ENCODE data around the gene MDM2.

MDM2 gene

GRCh38 chr12:68854554-68854953, 46.6 kb downstream of the MDM2 start:
- TF ChIP-seq EZH2phosphoT487 (IDR thresholded peaks at IDR 0.05; ENCODE audit: borderline replicate concordance, low read length) = no peak

DNA sequence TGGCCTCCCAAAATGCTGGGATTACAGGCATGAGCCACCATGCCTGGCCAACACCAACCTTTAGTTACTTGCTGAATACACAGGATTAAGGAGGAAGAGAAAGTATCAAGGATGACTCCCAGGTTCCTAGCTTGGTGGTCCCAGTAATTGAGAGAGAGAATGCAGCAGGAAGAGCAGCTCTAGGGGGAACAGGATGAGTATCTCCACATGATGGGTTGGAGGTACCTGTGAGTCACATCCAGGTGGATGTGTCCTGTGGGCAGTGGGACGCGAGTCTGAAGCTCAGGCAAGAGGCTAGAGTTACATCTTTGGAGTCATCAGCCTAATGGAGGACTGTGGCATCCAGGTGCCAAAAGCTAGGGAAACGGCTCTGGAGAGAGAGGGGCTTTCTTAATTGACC, 47.1 kb downstream of the MDM2 start:
- no peak for TF ChIP-seq EZH2phosphoT487 (IDR thresholded peaks at IDR 0.05; ENCODE audit: borderline replicate concordance, low read length)
- TF ChIP-seq, protein P1, sequence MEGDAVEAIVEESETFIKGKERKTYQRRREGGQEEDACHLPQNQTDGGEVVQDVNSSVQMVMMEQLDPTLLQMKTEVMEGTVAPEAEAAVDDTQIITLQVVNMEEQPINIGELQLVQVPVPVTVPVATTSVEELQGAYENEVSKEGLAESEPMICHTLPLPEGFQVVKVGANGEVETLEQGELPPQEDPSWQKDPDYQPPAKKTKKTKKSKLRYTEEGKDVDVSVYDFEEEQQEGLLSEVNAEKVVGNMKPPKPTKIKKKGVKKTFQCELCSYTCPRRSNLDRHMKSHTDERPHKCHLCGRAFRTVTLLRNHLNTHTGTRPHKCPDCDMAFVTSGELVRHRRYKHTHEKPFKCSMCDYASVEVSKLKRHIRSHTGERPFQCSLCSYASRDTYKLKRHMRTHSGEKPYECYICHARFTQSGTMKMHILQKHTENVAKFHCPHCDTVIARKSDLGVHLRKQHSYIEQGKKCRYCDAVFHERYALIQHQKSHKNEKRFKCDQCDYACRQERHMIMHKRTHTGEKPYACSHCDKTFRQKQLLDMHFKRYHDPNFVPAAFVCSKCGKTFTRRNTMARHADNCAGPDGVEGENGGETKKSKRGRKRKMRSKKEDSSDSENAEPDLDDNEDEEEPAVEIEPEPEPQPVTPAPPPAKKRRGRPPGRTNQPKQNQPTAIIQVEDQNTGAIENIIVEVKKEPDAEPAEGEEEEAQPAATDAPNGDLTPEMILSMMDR (IDR thresholded peaks at IDR 0.05; ENCODE audit: low read depth, low read length, poor library complexity, severe bottlenecking) = no peak
- no peak overlapping the region for H3K4me3 ChIP-seq (ENCODE audit: low read length)
- no peaks in the 10 kb centered on the region for H3K9me3 ChIP-seq (ENCODE audit: control insufficient read depth, insufficient read depth, low read length)
- H3K27me3 ChIP-seq (ENCODE audit: control insufficient read depth, low read length) = no peaks in the 10 kb centered on the region
- H3F3A ChIP-seq (ENCODE audit: control insufficient read depth, insufficient read depth) = peaks cover 18% of the 10 kb centered on the region
- peaks cover 18% of the 10 kb centered on the region for H3K36me3 ChIP-seq (ENCODE audit: control insufficient read depth, low read length)
- H3K79me2 ChIP-seq (ENCODE audit: control insufficient read depth, low read length) = no peaks in the 10 kb centered on the region
- H4K20me1 ChIP-seq (ENCODE audit: control insufficient read depth, insufficient read depth, low read depth, low read length) = no peaks in the 10 kb centered on the region
- no peak overlapping the region for H3K4me2 ChIP-seq (ENCODE audit: low read length)
- peaks cover 4% of the 10 kb centered on the region; the same call in 1 of the 2 replicates for H3K4me1 ChIP-seq (ENCODE audit: control insufficient read depth, low read length)
- H3K9me2 ChIP-seq (replicated peaks; ENCODE audit: control insufficient read depth, low read length) = no peaks in the 10 kb centered on the region
- H3K27ac ChIP-seq (ENCODE audit: low read depth, low read length) = no peak overlapping the region

More at GRCh38 chr12:68854554-68854953, 46.6 kb downstream of the MDM2 start:
- H3K36me3 ChIP-seq (ENCODE audit: control insufficient read depth, low read length) = peaks cover 18% of the 10 kb centered on the region
- no peak overlapping the region for H3K4me2 ChIP-seq (ENCODE audit: low read length)
- H3K27me3 ChIP-seq (ENCODE audit: control insufficient read depth, low read length) = no peaks in the 10 kb centered on the region
- H3K9me3 ChIP-seq (ENCODE audit: control insufficient read depth, insufficient read depth, low read length) = no peaks in the 10 kb centered on the region
- no peaks in the 10 kb centered on the region for H3K9me2 ChIP-seq (replicated peaks; ENCODE audit: control insufficient read depth, low read length)
- H3K79me2 ChIP-seq (ENCODE audit: control insufficient read depth, low read length) = no peaks in the 10 kb centered on the region
- no peak overlapping the region for H3K27ac ChIP-seq (ENCODE audit: low read depth, low read length)
- no peaks in the 10 kb centered on the region for H4K20me1 ChIP-seq (ENCODE audit: control insufficient read depth, insufficient read depth, low read depth, low read length)
- H3K4me3 ChIP-seq (ENCODE audit: low read length) = no peak overlapping the region
- H3K4me1 ChIP-seq (ENCODE audit: control insufficient read depth, low read length) = peaks cover 4% of the 10 kb centered on the region; the same call in 1 of the 2 replicates
- peaks cover 18% of the 10 kb centered on the region for H3F3A ChIP-seq (ENCODE audit: control insufficient read depth, insufficient read depth)

DNA sequence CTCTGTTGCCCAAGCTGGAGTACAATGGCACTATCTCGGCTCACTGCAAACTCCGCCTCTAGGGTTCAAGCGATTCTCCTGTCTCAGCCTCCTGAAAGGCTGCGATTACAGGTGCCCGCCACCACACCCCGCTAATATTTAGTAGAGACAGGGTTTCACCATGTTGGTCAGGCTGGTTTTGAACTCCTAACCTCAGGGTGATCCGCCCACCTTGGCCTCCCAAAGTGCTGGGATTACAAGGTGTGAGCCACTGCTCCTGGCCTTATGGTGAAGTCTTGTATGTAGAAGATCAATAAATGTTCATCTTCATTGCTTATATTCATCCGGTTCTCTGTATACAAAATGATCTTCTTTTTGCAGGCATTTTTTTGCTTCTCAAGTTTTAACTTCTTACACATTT, 47.8 kb downstream of the MDM2 start:
- peaks cover 18% of the 10 kb centered on the region for H3K36me3 ChIP-seq (ENCODE audit: control insufficient read depth, low read length)
- no peaks in the 10 kb centered on the region for H3K27me3 ChIP-seq (ENCODE audit: control insufficient read depth, low read length)
- H3K9me2 ChIP-seq (replicated peaks; ENCODE audit: control insufficient read depth, low read length) = no peaks in the 10 kb centered on the region
- TF ChIP-seq, protein P1 (IDR thresholded peaks at IDR 0.05; ENCODE audit: low read depth, low read length, poor library complexity, severe bottlenecking) = no peak
- TF ChIP-seq EZH2phosphoT487 (IDR thresholded peaks at IDR 0.05; ENCODE audit: borderline replicate concordance, low read length) = no peak
- H3K27ac ChIP-seq (ENCODE audit: low read depth, low read length) = no peak overlapping the region
- no peaks in the 10 kb centered on the region for H3K9me3 ChIP-seq (ENCODE audit: control insufficient read depth, insufficient read depth, low read length)
- H3K4me3 ChIP-seq (ENCODE audit: low read length) = no peak overlapping the region
- no peaks in the 10 kb centered on the region for H4K20me1 ChIP-seq (ENCODE audit: control insufficient read depth, insufficient read depth, low read depth, low read length)
- no peaks in the 10 kb centered on the region for H3K4me1 ChIP-seq (ENCODE audit: control insufficient read depth, low read length)
- H3F3A ChIP-seq (ENCODE audit: control insufficient read depth, insufficient read depth) = peaks cover 11% of the 10 kb centered on the region
- H3K4me2 ChIP-seq (ENCODE audit: low read length) = no peak overlapping the region
- H3K79me2 ChIP-seq (ENCODE audit: control insufficient read depth, low read length) = no peaks in the 10 kb centered on the region

- H3F3A ChIP-seq (ENCODE audit: control insufficient read depth, insufficient read depth) = peaks cover 7% of the 10 kb centered on the region
- H3K4me2 ChIP-seq (ENCODE audit: low read length) = no peak overlapping the region
- no peak overlapping the region for H3K27ac ChIP-seq (ENCODE audit: low read depth, low read length)
- peaks cover 18% of the 10 kb centered on the region for H3K36me3 ChIP-seq (ENCODE audit: control insufficient read depth, low read length)
- H3K9me2 ChIP-seq (replicated peaks; ENCODE audit: control insufficient read depth, low read length) = no peaks in the 10 kb centered on the region
- H3K27me3 ChIP-seq (ENCODE audit: control insufficient read depth, low read length) = no peaks in the 10 kb centered on the region
- H3K9me3 ChIP-seq (ENCODE audit: control insufficient read depth, insufficient read depth, low read length) = no peaks in the 10 kb centered on the region
- no peaks in the 10 kb centered on the region for H3K4me1 ChIP-seq (ENCODE audit: control insufficient read depth, low read length)
- TF ChIP-seq EZH2phosphoT487 (IDR thresholded peaks at IDR 0.05; ENCODE audit: borderline replicate concordance, low read length) = no peak
- TF ChIP-seq, protein P1 (IDR thresholded peaks at IDR 0.05; ENCODE audit: low read depth, low read length, poor library complexity, severe bottlenecking) = no peak
- no peak overlapping the region for H3K4me3 ChIP-seq (ENCODE audit: low read length)
- H4K20me1 ChIP-seq (ENCODE audit: control insufficient read depth, insufficient read depth, low read depth, low read length) = no peaks in the 10 kb centered on the region
- no peaks in the 10 kb centered on the region for H3K79me2 ChIP-seq (ENCODE audit: control insufficient read depth, low read length)
Observed at GRCh38 chr12:68856510-68856909, 48.5 kb downstream of the MDM2 start.
